Fibroblast of mammary gland (primary cell): ENCODE data around the gene LY9.

ENCODE experiments used
- DNase-seq: peaks from one replicate; pipeline ENCODE4 v3.0.0-alpha.2; 2010; ENCODE audit warnings: low read depth
- H3K4me3 ChIP-seq: 2 replicates; pipeline ENCODE4 v1.5.1; 2011; ENCODE audit warnings: low read depth, mild to moderate bottlenecking, low read length, moderate library complexity; ENCODE audit not compliant: control insufficient read depth
- TF ChIP-seq, protein P1 (sequence below): conservative IDR thresholded peaks from 2 replicates; pipeline ENCODE4 v1.5.1; 2011; ENCODE audit warnings: low read depth, low read length, inconsistent platforms; ENCODE audit not compliant: control insufficient read depth, insufficient read depth

Gene LY9

DNA sequence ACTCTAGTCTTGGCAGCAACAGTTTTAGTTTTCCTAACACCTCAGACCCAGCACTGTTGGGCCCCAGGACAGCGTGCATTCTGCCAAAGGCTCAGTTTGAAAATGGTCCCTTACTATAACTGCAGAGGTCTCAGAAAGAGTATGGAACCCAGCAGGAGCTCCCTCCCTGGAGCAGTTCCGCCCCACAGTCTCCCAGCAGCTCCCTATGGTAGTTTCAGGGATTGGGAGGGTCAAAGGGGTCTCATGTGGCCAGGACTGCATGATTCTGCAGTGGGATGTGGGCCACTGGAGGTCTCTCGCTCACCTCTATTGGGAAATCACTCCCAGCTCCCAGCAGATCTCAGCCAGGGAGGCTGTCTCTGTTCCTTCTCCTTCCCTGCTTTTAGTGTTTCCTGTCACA is 12.3 kb downstream of the LY9 start:
- H3K4me3 ChIP-seq = no peak overlapping the region
- TF ChIP-seq, protein P1, sequence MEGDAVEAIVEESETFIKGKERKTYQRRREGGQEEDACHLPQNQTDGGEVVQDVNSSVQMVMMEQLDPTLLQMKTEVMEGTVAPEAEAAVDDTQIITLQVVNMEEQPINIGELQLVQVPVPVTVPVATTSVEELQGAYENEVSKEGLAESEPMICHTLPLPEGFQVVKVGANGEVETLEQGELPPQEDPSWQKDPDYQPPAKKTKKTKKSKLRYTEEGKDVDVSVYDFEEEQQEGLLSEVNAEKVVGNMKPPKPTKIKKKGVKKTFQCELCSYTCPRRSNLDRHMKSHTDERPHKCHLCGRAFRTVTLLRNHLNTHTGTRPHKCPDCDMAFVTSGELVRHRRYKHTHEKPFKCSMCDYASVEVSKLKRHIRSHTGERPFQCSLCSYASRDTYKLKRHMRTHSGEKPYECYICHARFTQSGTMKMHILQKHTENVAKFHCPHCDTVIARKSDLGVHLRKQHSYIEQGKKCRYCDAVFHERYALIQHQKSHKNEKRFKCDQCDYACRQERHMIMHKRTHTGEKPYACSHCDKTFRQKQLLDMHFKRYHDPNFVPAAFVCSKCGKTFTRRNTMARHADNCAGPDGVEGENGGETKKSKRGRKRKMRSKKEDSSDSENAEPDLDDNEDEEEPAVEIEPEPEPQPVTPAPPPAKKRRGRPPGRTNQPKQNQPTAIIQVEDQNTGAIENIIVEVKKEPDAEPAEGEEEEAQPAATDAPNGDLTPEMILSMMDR = no peak
- no peak for DNase-seq

DNA sequence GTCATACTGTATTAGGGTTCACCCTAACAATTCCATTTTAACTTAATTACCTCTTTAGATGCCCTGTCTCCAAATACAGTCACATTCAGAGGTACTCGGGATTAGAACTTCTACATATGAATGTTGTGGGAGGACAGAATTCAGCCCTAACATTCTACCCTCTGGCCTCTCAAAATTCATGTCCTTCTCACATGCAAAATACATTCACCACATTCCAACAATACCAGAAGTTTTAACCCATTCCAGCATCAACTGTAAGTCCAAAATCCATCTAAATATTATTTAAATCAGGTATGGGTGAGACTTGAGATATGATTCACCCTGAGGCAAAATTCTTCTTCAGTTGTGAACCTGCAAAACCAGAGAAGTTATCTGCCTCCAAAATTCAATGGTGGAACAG is 14.5 kb downstream of the LY9 start:
- DNase-seq = no peak
- TF ChIP-seq, protein P1 = no peak
- no peak overlapping the region for H3K4me3 ChIP-seq

DNA sequence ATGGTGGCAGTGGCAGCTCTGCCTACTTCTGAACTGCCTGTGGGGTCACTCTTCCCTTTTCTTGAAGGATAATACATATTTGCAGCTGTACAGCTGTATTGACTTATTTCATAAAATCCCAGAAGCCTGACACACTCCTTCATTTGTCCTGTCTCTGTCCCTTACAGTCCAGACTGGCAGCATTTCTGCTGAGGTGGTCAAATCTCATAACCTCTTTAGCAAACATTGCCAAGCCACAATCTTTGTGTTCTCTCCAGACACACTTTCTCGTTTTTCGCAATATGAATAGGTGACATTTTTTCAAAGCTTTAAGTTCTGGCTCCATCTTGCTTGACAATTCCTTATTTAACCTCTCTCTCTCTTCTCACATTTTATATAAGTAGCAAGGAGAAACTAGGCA is 15.2 kb downstream of the LY9 start:
- TF ChIP-seq, protein P1 = no peak
- H3K4me3 ChIP-seq = no peak overlapping the region
- no peak for DNase-seq

DNA sequence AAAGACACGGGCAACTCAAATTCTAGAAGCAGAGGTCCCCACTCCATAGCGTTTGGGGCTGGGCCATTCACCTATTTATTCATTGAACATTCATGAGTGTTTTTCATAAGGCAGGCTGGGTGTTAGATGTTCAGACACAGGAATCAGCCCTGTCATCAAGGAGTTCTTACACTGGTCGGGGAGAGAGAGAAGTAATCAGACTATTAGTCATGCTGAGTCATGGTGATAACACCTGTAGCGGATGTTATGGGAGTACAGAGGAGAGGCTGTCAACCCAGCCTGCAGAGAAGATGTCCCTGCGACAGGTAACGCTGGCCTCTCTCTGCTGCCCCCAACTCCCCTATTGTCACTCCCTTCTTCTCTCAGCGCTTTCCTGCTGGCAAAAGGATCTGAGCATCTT is 17.2 kb downstream of the LY9 start:
- no peak for DNase-seq
- TF ChIP-seq, protein P1 = no peak
- no peak overlapping the region for H3K4me3 ChIP-seq

DNA sequence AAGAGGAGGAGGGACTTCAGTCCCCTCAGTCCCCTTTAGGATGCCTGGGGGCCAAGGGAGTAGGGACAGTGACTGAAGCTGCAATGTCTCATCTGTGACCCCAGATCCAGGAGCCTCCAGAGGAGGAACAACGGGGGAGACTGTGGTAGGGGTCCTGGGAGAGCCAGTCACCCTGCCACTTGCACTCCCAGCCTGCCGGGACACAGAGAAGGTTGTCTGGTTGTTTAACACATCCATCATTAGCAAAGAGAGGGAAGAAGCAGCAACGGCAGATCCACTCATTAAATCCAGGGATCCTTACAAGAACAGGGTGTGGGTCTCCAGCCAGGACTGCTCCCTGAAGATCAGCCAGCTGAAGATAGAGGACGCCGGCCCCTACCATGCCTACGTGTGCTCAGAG is 18.3 kb downstream of the LY9 start:
- no peak overlapping the region for H3K4me3 ChIP-seq
- TF ChIP-seq, protein P1 = no peak
- DNase-seq = no peak

DNA sequence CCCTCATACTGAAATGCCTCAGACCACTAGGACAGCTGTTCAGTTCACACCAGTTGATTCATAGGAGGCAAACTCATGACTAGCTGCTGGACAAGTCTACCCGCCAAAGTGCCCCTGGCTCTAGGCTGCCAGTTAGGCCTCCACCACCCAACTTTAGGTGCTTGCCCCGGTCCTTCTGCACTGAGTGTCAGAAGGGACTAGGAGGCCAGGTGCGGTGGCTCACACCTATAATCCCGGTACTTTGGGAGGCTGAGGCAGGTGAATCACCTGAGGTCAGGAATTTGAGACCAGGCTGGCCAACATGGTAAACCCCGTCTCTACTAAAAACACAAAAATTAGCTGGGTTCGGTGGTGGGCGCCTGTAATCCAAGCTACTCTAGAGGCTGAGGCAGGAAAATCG is 18.9 kb downstream of the LY9 start:
- TF ChIP-seq, protein P1 = no peak
- no peak for DNase-seq
- no peak overlapping the region for H3K4me3 ChIP-seq
